CD4-positive, alpha-beta T cell (primary cell): ENCODE measurements around the gene EPHB1. TPM values are rescaled to one million over a fixed set of nuclear protein-coding genes. Genes with fewer than 3 reads are reported as not detected.

Experiments used
- ATAC-seq: fragments of 200-7000 bp; cut with Tn5 transposase; one replicate; pipeline ENCODE4 v1.10.0; 2022; ENCODE audit warnings: mild to moderate bottlenecking; ENCODE audit not compliant: poor library complexity
- CTCF ChIA-PET: fragments of 350-600 bp; sonication (Branson Sonifier 250); formaldehyde crosslinking; loops from one replicate; lab custom pipeline; 2021; ENCODE audit warnings: antibody characterized with exemption, inconsistent platforms; lab: Charles Lee
- POLR2A ChIA-PET: fragments of 350-600 bp; sonication (Branson Sonifier 250); formaldehyde crosslinking; loops from one replicate; lab custom pipeline; 2021; ENCODE audit warnings: antibody characterized with exemption, inconsistent platforms; lab: Charles Lee
- DNase-seq, 14 experiments: peaks; one replicate each; pipeline ENCODE4 v3.0.0-alpha.2; 2013 to 2020; ENCODE audit warnings: mixed read lengths in 2 of 14
- H3K27ac ChIP-seq, 2 donors: one replicate each; pipeline versions ENCODE4 v1.5.1 to v1.7.0; 2013; ENCODE audit warnings: low read length in 2 of 2, low read depth in 1 of 2, mild to moderate bottlenecking in 1 of 2
- H3K27me3 ChIP-seq, 2 experiments: 1 replicate in 1 of 2; 2 replicates in 1 of 2; pipeline versions ENCODE4 v1.6.1 to v1.7.0; 2013; ENCODE audit warnings: low read length in 2 of 2, control low read depth in 1 of 2, mild to moderate bottlenecking in 1 of 2, moderate library complexity in 1 of 2; ENCODE audit not compliant: insufficient read depth in 2 of 2, control insufficient read depth in 1 of 2
- H3K36me3 ChIP-seq: one replicate; pipeline ENCODE4 v1.6.1; 2013; ENCODE audit warnings: low read length, control low read depth; ENCODE audit not compliant: insufficient read depth
- H3K4me1 ChIP-seq: one replicate; pipeline ENCODE4 v1.6.1; 2013; ENCODE audit warnings: low read length, control low read depth; ENCODE audit not compliant: insufficient read depth
- H3K4me3 ChIP-seq: one replicate; pipeline ENCODE4 v1.5.1; 2013; ENCODE audit warnings: mild to moderate bottlenecking, low read length, moderate library complexity
- H3K9me3 ChIP-seq, 2 experiments: 1 replicate in 1 of 2; 2 replicates in 1 of 2; pipeline versions ENCODE4 v1.6.1 to v1.7.0; 2013; ENCODE audit warnings: low read length in 2 of 2, mild to moderate bottlenecking in 2 of 2, control low read depth in 1 of 2, moderate library complexity in 1 of 2; ENCODE audit not compliant: control insufficient read depth in 1 of 2, insufficient read depth in 1 of 2
- H3K27ac Mint-ChIP-seq: one replicate; pipeline ENCODE4 v1.8.0; 2020; ENCODE audit warnings: mixed read lengths
- H3K27me3 Mint-ChIP-seq: one replicate; pipeline ENCODE4 v1.8.0; 2021; ENCODE audit warnings: mixed read lengths
- H3K36me3 Mint-ChIP-seq: one replicate; pipeline ENCODE4 v1.8.0; 2021; ENCODE audit warnings: low read depth, mixed read lengths
- H3K4me1 Mint-ChIP-seq: one replicate; pipeline ENCODE4 v1.8.0; 2021; ENCODE audit warnings: low read depth, mixed read lengths
- H3K4me3 Mint-ChIP-seq: one replicate; pipeline ENCODE4 v1.8.0; 2020; ENCODE audit warnings: mild to moderate bottlenecking, mixed read lengths
- H3K9me3 Mint-ChIP-seq: one replicate; pipeline ENCODE4 v1.8.0; 2020; ENCODE audit warnings: mixed read lengths
- CTCF ChIP-seq: fragments of 200-600 bp; IDR thresholded peaks from one replicate; pipeline ENCODE4 v1.8.0; 2022; ENCODE audit warnings: antibody characterized with exemption, mild to moderate bottlenecking
- intact Hi-C, 2 experiments: fragments of 100-400 bp; cut with DNase I in 1 of 2; cut with micrococcal nuclease in 1 of 2; formaldehyde crosslinking; loops; one replicate each; pipeline versions ENCODE4 v1.15.1 to v1.9.0; 2023 to 2025; cut with DNase I, micrococcal nuclease
- total RNA-seq, 174 experiments: library from RNA in 2 of 174; stranded (reverse) in 2 of 174; gene quantifications; one replicate each; pipeline ENCODE4 v1.2.3 and lab custom pipeline; 2021 to 2026

The EPHB1 gene
- total RNA-seq, 2 experiments from 2014 or later: 0.08 to 0.49 TPM

GRCh38 chr3:135217730-135218129, 422.7 kb downstream of the EPHB1 start:
- no peak overlapping the region for H3K27ac ChIP-seq
- no peak overlapping the region for H3K4me3 ChIP-seq
- DNase-seq: no peak
- no peaks in the 10 kb centered on the region for H3K36me3 ChIP-seq
- H3K27ac Mint-ChIP-seq: no peak overlapping the region
- H3K9me3 ChIP-seq: peaks cover 0 to 12% of the 10 kb centered on the region in 2 experiments
- no peaks in the 10 kb centered on the region for H3K4me1 ChIP-seq
- CTCF ChIA-PET: no interaction called here
- no peak overlapping the region for H3K4me3 Mint-ChIP-seq
- intact Hi-C loops: no loop called here
- no peaks in the 10 kb centered on the region for H3K4me1 Mint-ChIP-seq
- no peaks in the 10 kb centered on the region for H3K27me3 ChIP-seq
- peaks cover 3% of the 10 kb centered on the region for H3K27me3 Mint-ChIP-seq
- ATAC-seq: no peak
- POLR2A ChIA-PET: no interaction called here
- no peaks in the 10 kb centered on the region for H3K9me3 Mint-ChIP-seq
- TF ChIP-seq CTCF: no peak
- no peaks in the 10 kb centered on the region for H3K36me3 Mint-ChIP-seq

DNA sequence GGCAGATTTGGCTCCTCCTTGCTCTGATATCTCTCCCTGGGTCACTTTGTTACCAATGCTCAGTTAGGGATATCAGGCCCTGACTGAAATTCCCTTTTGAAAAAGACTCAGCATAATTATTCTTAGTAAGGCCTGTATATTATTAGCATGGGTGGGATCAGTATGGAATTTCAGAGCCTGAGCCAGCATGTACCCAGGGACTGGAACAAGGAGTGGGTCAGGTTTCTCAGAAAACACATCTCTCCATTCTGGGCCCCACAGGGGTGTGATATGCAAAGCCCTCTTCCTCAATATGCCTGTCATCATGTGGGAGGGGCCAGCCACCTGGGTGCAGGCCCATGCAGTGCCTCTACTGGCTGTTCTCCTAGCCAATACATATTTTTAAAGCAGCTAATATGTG, 423.2 kb downstream of the EPHB1 start:
- H3K36me3 ChIP-seq: no peaks in the 10 kb centered on the region
- H3K27ac ChIP-seq: no peak overlapping the region
- peaks cover 0 to 12% of the 10 kb centered on the region in 2 experiments for H3K9me3 ChIP-seq
- Mint-ChIP-seq H3K9me3 (no peaks in the 10 kb centered on the region), H3K27me3 (peaks cover 3% of the 10 kb centered on the region), H3K27ac (no peak overlapping the region), H3K4me3 (no peak overlapping the region), H3K4me1 (no peaks in the 10 kb centered on the region), H3K36me3 (no peaks in the 10 kb centered on the region)
- intact Hi-C loops: no loop called here
- TF ChIP-seq CTCF: no peak
- H3K4me3 ChIP-seq: no peak overlapping the region
- no peak for ATAC-seq
- POLR2A ChIA-PET: no interaction called here
- H3K27me3 ChIP-seq: no peaks in the 10 kb centered on the region
- CTCF ChIA-PET: no interaction called here
- no peaks in the 10 kb centered on the region for H3K4me1 ChIP-seq
- DNase-seq: no peak

- no peak for TF ChIP-seq CTCF
- Histone ChIP-seq H3K36me3 (no peaks in the 10 kb centered on the region), H3K27me3 (no peaks in the 10 kb centered on the region), H3K9me3 (peaks cover 0 to 10% of the 10 kb centered on the region in 2 experiments), H3K27ac (no peak overlapping the region), H3K4me1 (no peaks in the 10 kb centered on the region), H3K4me3 (no peak overlapping the region)
- Mint-ChIP-seq H3K27ac (no peak overlapping the region), H3K4me3 (no peak overlapping the region), H3K9me3 (no peaks in the 10 kb centered on the region), H3K27me3 (peaks cover 1% of the 10 kb centered on the region), H3K36me3 (no peaks in the 10 kb centered on the region), H3K4me1 (no peaks in the 10 kb centered on the region)
- intact Hi-C loops: no loop called here
- CTCF ChIA-PET: no interaction called here
- DNase-seq (no peak), ATAC-seq (no peak)
- POLR2A ChIA-PET: no interaction called here
Observed at GRCh38 chr3:135218782-135219181, 423.7 kb downstream of the EPHB1 start.
